GM11168 (cell line): ENCODE data around the gene MOV10L1.
"Not testable (repeated sequence)": the region's sequence is repeated elsewhere in the genome, so short reads cannot be mapped to it uniquely, and the experiment has no call there.

Source experiments
- in situ Hi-C: fragments of 300-500 bp; cut with MboI; formaldehyde crosslinking; loops from one replicate; pipeline ENCODE4 v1.12.0; 2022; ENCODE audit warnings: low sequenced_read_pairs; ENCODE audit not compliant: unreplicated experiment

Gene MOV10L1

GRCh38 chr22:50074551-50075530 is 15.0 kb upstream of the MOV10L1 start:
- in situ Hi-C loops: no loop called here

- in situ Hi-C loops: no loop called here
Observed at GRCh38 chr22:50076646-50077535, 12.9 kb upstream of the MOV10L1 start.

GRCh38 chr22:50078246-50078645 is 11.6 kb upstream of the MOV10L1 start:
- in situ Hi-C loops: no loop called here

GRCh38 chr22:50078761-50079160 is 11.0 kb upstream of the MOV10L1 start:
- in situ Hi-C loops: no loop called here

GRCh38 chr22:50080077-50080465 is 9.7 kb upstream of the MOV10L1 start:
- in situ Hi-C loops: no loop called here

- in situ Hi-C loops: no loop called here
Observed at GRCh38 chr22:50081426-50082196, 8.2 kb upstream of the MOV10L1 start.

- in situ Hi-C loops: no loop called here
Observed at GRCh38 chr22:50082197-50082715, 7.5 kb upstream of the MOV10L1 start.

GRCh38 chr22:50082961-50083461 is 6.8 kb upstream of the MOV10L1 start:
- in situ Hi-C loops: no loop called here

GRCh38 chr22:50083462-50084079 is 6.2 kb upstream of the MOV10L1 start:
- in situ Hi-C loops: no loop called here

GRCh38 chr22:50084080-50084477 is 5.7 kb upstream of the MOV10L1 start:
- in situ Hi-C loops: no loop called here

GRCh38 chr22:50084614-50085021 is 5.2 kb upstream of the MOV10L1 start:
- in situ Hi-C loops: no loop called here

GRCh38 chr22:50085211-50085972 is 4.4 kb upstream of the MOV10L1 start, which contains the start of gene MLC1:
Gene MLC1 (minus strand): TSS chr22:50085426. CDS start chr22:50084902, 524 bp downstream.
- in situ Hi-C loops: no loop called here

GRCh38 chr22:50086526-50086925 is 3.3 kb upstream of the MOV10L1 start:
- in situ Hi-C loops: no loop called here

GRCh38 chr22:50086975-50087374 is 2.8 kb upstream of the MOV10L1 start:
- in situ Hi-C loops: not testable (repeated sequence)

- in situ Hi-C loops: no loop called here
Observed at GRCh38 chr22:50087646-50088045, 2.2 kb upstream of the MOV10L1 start.

- in situ Hi-C loops: no loop called here
Observed at GRCh38 chr22:50088096-50088495, 1.7 kb upstream of the MOV10L1 start.

GRCh38 chr22:50089231-50089630 is 575 bp upstream of the MOV10L1 start:
- in situ Hi-C loops: no loop called here

GRCh38 chr22:50090412-50090714 is 557 bp downstream of the MOV10L1 start:
- in situ Hi-C loops: no loop called here
